ENCODE data around the gene PRDM11.

PRDM11 gene

GRCh38 chr11:45152740-45153595 lies 6.5 kb downstream of the PRDM11 start:
- peak; percentile 45 for DNase-seq (ENCODE audit: low spot score)
- no peak for TF ChIP-seq CTCF (IDR thresholded peaks at IDR 0.05)
- H3K4me3 ChIP-seq, result no peak overlapping the region
- H3K27ac ChIP-seq, result no peak overlapping the region

DNA sequence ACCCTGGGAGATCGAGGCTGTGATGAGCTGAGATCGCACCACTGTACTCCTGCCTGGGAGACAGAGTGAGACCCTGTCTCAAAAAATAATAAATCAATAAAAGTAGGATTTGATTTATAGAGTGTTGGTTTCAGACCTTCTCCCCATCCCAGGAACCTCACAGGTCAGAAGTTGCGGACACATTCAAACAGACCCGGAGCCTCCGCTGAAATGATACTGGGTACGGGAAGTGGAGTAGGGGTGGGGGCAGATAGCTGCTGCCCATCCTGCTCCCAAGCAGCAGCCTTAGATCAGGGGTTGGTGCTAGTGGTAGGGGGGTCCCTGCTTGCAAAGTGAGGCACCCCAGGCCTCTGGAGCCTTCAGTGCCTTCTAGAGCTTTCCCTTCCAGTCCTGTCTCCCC lies 7.8 kb downstream of the PRDM11 start:
- H3K4me3 ChIP-seq, result no peak overlapping the region
- peak overlapping the region; percentile 77 to 78 for H3K27ac ChIP-seq
- peak; percentile 49 for DNase-seq (ENCODE audit: low spot score)
- TF ChIP-seq CTCF (IDR thresholded peaks at IDR 0.05), result no peak

DNA sequence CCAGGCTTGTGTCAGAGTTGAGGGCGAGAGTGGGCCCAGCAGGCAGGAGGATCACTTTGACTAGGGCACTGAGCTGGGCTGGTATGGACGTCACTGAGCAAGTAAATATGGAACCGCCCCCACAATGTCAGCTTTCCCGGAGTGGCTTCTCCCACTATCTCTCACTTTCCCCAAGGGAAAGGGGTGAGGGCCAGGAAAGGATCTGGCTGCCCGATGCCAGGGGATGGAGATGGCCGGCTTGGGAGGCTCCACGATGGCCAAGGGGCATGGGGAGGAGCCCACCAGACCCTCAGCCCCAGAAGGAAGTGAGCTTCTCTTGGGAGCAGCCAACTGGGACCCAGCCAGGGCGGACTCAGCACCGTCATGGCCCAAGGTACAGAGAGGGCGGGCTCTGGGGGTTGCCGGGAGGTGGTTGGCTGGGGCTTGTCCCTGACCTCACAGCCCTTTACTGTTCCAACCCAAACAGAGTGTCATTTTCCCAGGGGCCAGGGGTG lies 8.7 kb downstream of the PRDM11 start:
- peak; percentile 77 for DNase-seq (ENCODE audit: low spot score)
- Histone ChIP-seq H3K4me3 (peak overlapping the region; percentile 28), H3K27ac (peak overlapping the region; percentile 77 to 78)
- TF ChIP-seq CTCF (IDR thresholded peaks at IDR 0.05), result no peak

DNA sequence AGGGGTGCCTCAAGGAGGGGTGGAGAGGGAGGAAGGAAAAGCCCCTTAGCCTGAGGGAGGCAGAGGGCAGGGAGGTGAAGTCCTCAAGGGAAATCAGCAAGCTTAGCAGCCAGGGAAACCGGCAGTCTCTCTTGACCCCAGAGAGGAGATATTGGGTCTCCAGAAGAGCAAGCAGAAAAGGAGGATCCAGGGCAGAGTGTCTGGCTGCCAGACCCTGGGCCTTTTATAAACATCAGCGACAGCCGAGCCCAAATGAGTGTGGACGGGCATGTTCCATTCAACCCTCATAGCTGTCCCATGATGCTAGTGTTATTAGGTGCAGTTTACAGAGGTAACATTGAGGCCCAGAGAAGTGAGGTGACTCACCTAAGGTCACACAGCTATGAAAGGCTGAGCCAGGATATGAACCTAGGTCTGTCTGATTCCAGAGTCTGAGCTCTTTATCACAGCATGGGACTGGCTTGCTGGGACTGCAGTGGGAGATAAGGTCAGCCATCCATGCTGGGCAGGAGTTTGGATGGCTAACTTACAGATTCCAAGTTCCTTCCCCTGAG lies 9.3 kb downstream of the PRDM11 start:
- Histone ChIP-seq H3K4me3 (peak overlapping the region; percentile 28), H3K27ac (peak overlapping the region; percentile 77 to 78)
- no peak for DNase-seq (ENCODE audit: low spot score)
- no peak for TF ChIP-seq CTCF (IDR thresholded peaks at IDR 0.05)

DNA sequence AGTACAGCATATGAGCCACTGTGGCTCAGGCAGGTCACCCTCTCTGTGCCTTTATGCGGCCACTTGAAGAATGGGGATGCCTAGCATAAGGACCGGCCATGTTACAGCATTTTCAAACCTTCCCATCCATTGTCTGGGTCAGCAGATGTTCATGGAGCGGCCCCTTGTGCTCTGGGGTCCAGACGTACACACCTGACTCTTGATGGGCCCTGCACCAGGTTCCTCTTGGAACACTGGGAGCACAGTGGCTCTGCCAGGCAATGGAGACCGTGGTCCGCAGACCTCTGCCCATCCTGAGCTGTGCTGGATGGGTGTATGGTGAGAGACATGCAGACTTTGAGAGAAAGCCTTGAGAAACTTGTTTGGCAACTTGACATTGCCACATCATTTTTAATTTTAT lies 9.8 kb downstream of the PRDM11 start:
- TF ChIP-seq CTCF (IDR thresholded peaks at IDR 0.05), result no peak
- peak overlapping the region; percentile 77 to 78 for H3K27ac ChIP-seq
- H3K4me3 ChIP-seq, result no peak overlapping the region
- DNase-seq (ENCODE audit: low spot score), result peak; percentile 62

DNA sequence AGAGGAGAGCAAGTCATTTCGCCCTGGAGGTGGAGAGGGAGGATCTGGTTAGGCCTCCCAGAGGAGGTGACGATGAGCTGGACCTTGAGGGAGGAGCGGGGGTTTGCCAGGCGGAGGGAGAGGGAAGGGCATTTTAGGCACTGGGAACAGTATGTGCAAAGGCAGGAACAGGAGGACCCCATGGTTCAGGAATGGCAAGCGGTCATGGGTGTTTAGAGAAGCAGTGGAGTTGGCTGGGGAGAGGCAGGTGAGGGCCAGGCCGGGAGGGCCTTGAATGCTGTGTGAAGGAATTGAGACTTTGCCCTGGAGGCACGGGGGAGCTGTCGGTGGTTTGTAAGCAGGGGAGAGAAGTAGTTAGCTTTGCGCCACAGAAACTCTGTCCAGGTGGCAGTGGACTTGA lies 10.3 kb downstream of the PRDM11 start:
- TF ChIP-seq CTCF (IDR thresholded peaks at IDR 0.05), result no peak
- DNase-seq (ENCODE audit: low spot score), result peak; percentile 64
- Histone ChIP-seq H3K27ac (peak overlapping the region; percentile 78 to 80), H3K4me3 (no peak overlapping the region)
